ENCODE results near the gene IZUMO1.
"Not testable (repeated sequence)": the region's sequence is repeated elsewhere in the genome, so short reads cannot be mapped to it uniquely, and the experiment has no call there.

- not testable (repeated sequence) for TF ChIP-seq CTCF (conservative IDR thresholded peaks at IDR 0.05; ENCODE audit: low read depth, low read length); EZH2 (IDR thresholded peaks at IDR 0.05; ENCODE audit: borderline replicate concordance, low read depth, low read length, poor library complexity, severe bottlenecking)
Observed at GRCh38 chr19:48765816-48766215, 19.1 kb upstream of the IZUMO1 start.
